Activated gamma-delta T cell treated with anti-CD3 and anti-CD28 coated beads, Interleukin-2, amount 50 U/mL, for 16 hours (primary cell): ENCODE measurements around the gene DISP3.

Experiments
- DNase-seq: peaks from one replicate; pipeline ENCODE4 v3.0.0-alpha.2; 2020; ENCODE audit warnings: low read depth

The DISP3 gene

GRCh38 chr1:11546456-11546855 lies 67.5 kb downstream of the DISP3 start:
- no peak for DNase-seq

GRCh38 chr1:11550664-11551283 lies 71.8 kb downstream of the DISP3 start:
- DNase-seq = no peak

- no peak for DNase-seq
Observed at GRCh38 chr1:11558276-11558675, 79.3 kb downstream of the DISP3 start.

- DNase-seq = no peak
Observed at GRCh38 chr1:11558871-11559590, 80.1 kb downstream of the DISP3 start.

GRCh38 chr1:11559591-11559970 lies 80.6 kb downstream of the DISP3 start:
- DNase-seq = no peak

GRCh38 chr1:11560061-11560460 lies 81.1 kb downstream of the DISP3 start:
- no peak for DNase-seq

- DNase-seq = no peak
Observed at GRCh38 chr1:11561740-11562139, 82.8 kb downstream of the DISP3 start.

GRCh38 chr1:11562664-11563063 lies 83.7 kb downstream of the DISP3 start:
- no peak for DNase-seq

GRCh38 chr1:11563560-11564069 lies 84.7 kb downstream of the DISP3 start:
- no peak for DNase-seq

GRCh38 chr1:11564237-11564636 lies 85.3 kb downstream of the DISP3 start:
- no peak for DNase-seq

GRCh38 chr1:11566042-11566850 lies 87.3 kb downstream of the DISP3 start:
- no peak for DNase-seq

- no peak for DNase-seq
Observed at GRCh38 chr1:11567244-11568065, 88.5 kb downstream of the DISP3 start.

- no peak for DNase-seq
Observed at GRCh38 chr1:11568687-11569086, 89.7 kb downstream of the DISP3 start.

GRCh38 chr1:11569551-11569950 lies 90.6 kb downstream of the DISP3 start:
- no peak for DNase-seq

- no peak for DNase-seq
Observed at GRCh38 chr1:11569954-11570353, 91.0 kb downstream of the DISP3 start.

- no peak for DNase-seq
Observed at GRCh38 chr1:11570821-11571380, 91.9 kb downstream of the DISP3 start.

GRCh38 chr1:11571906-11572616 lies 93.1 kb downstream of the DISP3 start:
- no peak for DNase-seq

GRCh38 chr1:11573116-11573692 lies 94.2 kb downstream of the DISP3 start:
- no peak for DNase-seq

- DNase-seq = no peak
Observed at GRCh38 chr1:11575553-11575952, 96.6 kb downstream of the DISP3 start.

GRCh38 chr1:11576109-11576875 lies 97.3 kb downstream of the DISP3 start:
- DNase-seq = no peak
